GM12875 (cell line): ENCODE data around the gene PDCD1.

ENCODE experiments used
- H3K4me3 ChIP-seq: one replicate; pipeline ENCODE4 v1.5.1; 2011; ENCODE audit warnings: low read depth, low read length, control low read depth
- CTCF ChIP-seq: IDR thresholded peaks from 2 replicates; pipeline ENCODE4 v1.5.1; 2011; ENCODE audit warnings: low read depth, mild to moderate bottlenecking, control low read depth, inconsistent platforms, low read length, moderate library complexity, borderline replicate concordance; ENCODE audit not compliant: insufficient read depth

PDCD1 gene

GRCh38 chr2:241865416-241865956 lies 6.8 kb upstream of the PDCD1 start:
- no peak for TF ChIP-seq CTCF
- H3K4me3 ChIP-seq: no peak overlapping the region

DNA sequence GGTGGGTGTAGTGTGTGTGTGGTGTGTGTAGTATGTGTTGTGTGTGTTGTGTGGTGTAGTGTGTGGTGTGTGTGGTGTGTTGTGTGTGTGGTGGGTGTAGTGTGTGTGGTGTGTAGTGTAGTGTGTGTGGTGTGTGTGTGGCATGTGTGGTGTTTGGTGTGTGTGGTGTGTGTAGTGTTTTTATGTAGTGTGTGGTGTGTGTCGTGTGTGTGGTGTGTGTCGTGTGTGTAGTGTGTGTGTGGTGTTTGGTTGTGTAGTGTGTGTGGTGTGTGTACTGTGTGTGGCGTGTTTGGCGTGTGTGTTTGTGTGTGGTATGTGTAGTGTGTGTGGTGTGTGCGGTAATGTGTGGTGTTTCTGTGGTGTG lies 6.1 kb upstream of the PDCD1 start:
- no peak for TF ChIP-seq CTCF
- no peak overlapping the region for H3K4me3 ChIP-seq

DNA sequence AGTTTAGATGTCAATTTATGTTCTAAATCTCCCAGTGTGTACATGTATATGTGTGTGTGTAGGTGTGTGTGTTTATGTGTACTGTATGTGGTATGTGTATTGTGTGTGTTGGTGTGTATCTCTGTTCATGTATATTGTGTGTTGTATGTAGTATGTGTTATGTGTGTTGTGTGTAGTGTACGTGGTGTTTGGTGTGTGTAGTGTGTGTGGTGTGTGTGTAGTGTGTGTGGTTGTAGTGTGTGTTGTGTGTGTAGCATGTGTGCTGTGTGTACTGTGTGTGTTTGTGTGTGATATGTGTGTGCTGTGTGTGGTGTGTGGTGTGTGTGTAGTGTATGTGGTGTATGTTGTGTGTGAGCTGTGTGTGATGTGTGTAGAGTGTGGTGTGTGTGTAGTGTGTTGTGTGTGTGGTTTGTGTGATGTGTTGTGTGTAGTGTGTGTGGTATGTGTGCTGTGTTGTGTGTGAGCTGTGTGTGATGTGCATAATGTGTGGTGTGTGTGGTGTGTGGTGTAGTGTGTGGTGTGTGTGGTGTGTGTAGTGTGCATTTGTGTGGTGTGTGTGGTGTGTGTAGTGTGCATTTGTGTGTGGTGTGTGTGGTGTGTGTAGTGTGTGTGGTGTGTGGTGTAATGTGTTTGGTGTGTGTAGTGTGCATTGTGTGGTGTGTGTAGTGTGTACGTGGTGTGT lies 5.6 kb upstream of the PDCD1 start:
- no peak overlapping the region for H3K4me3 ChIP-seq
- no peak for TF ChIP-seq CTCF

DNA sequence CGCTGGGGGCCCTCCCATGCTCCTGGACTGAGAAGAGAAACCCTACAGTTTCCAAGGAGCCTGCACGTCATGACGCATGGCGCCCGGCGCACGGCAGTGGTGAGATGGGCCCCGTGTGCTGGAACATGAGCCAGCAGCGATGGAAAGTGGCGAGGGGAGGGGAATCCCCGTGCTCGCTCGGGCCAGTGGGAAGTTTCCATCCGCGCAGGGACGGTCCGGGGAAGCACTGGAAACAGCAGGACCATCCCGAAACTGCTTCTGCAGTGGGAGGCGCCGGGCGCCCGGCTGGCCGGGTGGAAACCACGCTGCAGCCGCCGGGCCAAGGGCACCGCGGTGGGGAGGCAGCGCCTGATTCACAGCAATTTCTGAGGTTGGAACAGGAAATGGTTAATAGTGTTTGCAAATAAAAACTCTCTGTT lies 4.9 kb upstream of the PDCD1 start:
- no peak for TF ChIP-seq CTCF
- peak overlapping the region; percentile 32 for H3K4me3 ChIP-seq

- no peak for TF ChIP-seq CTCF
- peak overlapping the region; percentile 32 for H3K4me3 ChIP-seq
Measured at GRCh38 chr2:241862775-241863535, 4.3 kb upstream of the PDCD1 start.

- no peak overlapping the region for H3K4me3 ChIP-seq
- no peak for TF ChIP-seq CTCF
Measured at GRCh38 chr2:241862093-241862492, 3.4 kb upstream of the PDCD1 start.

DNA sequence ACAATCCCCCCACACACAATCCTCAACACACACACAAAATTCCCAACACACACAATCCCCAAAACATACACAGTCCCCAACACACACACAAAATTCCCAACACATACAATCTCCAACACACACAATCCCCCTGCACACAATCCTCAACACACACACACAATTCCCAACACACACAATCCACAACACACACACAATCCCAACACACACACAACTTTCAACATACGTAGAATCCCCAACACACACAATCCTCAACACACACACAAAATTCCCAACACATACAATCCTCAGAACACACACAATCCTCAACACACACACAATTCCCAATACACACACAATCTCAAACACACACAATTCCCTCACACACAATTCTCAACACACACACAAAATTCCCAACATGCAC lies 2.6 kb upstream of the PDCD1 start:
- no peak for TF ChIP-seq CTCF
- H3K4me3 ChIP-seq: no peak overlapping the region
